GM23248 (cell line): Measurements from ENCODE around the gene ZMPSTE24. TPM values are rescaled to one million over a fixed set of nuclear protein-coding genes. Genes with fewer than 3 reads are reported as not detected.
A peak's percentile ranks its signal among the peaks of the same experiment; 100 is the strongest.
"Not testable (repeated sequence)": the region's sequence is repeated elsewhere in the genome, so short reads cannot be mapped to it uniquely, and the experiment has no call there.

ENCODE experiments used
- DNase-seq: peaks from one replicate; pipeline ENCODE4 v3.0.0-alpha.2; 2015
- H2AFZ ChIP-seq: fragments of 200-600 bp; sonication (generic); 2 replicates; pipeline ENCODE4 v1.6.1; 2016; ENCODE audit warnings: antibody characterized with exemption
- H3F3A ChIP-seq: fragments of 200-600 bp; sonication (generic); 2 replicates; pipeline ENCODE4 v1.6.1; 2016; ENCODE audit warnings: mild to moderate bottlenecking, antibody characterized with exemption, mixed run types; ENCODE audit not compliant: insufficient read depth
- H3K27ac ChIP-seq: fragments of 200-600 bp; sonication (generic); 2 replicates; pipeline ENCODE4 v1.5.1; 2016; ENCODE audit warnings: mild to moderate bottlenecking
- H3K27me3 ChIP-seq: fragments of 200-600 bp; sonication (generic); replicated peaks from 2 replicates; pipeline ENCODE4 v1.6.1; 2016; ENCODE audit warnings: mild to moderate bottlenecking; ENCODE audit not compliant: insufficient read depth
- H3K36me3 ChIP-seq: fragments of 200-600 bp; sonication (generic); 2 replicates; pipeline ENCODE4 v1.6.1; 2016; ENCODE audit warnings: low read depth, mild to moderate bottlenecking
- H3K4me1 ChIP-seq: fragments of 200-600 bp; sonication (generic); 2 replicates; pipeline ENCODE4 v1.6.1; 2016; ENCODE audit warnings: mild to moderate bottlenecking; ENCODE audit not compliant: insufficient read depth
- H3K4me2 ChIP-seq: fragments of 200-600 bp; sonication (generic); one replicate; pipeline ENCODE4 v1.6.1; 2016; ENCODE audit warnings: mild to moderate bottlenecking; ENCODE audit not compliant: unreplicated experiment
- H3K4me3 ChIP-seq: fragments of 200-600 bp; sonication (generic); 2 replicates; pipeline ENCODE4 v1.5.1; 2016; ENCODE audit warnings: mild to moderate bottlenecking
- H3K79me2 ChIP-seq: fragments of 200-600 bp; sonication (generic); 2 replicates; pipeline ENCODE4 v1.6.1; 2016; ENCODE audit warnings: mild to moderate bottlenecking; ENCODE audit not compliant: insufficient read depth
- H3K9ac ChIP-seq: fragments of 200-600 bp; sonication (generic); 2 replicates; pipeline ENCODE4 v1.6.1; 2016; ENCODE audit warnings: mild to moderate bottlenecking
- H3K9me2 ChIP-seq: fragments of 200-600 bp; sonication (generic); 2 replicates; pipeline ENCODE4 v1.6.1; 2016; ENCODE audit warnings: mixed run types, mild to moderate bottlenecking, moderate library complexity; ENCODE audit not compliant: insufficient read depth
- H3K9me3 ChIP-seq: fragments of 200-600 bp; sonication (generic); one replicate; pipeline ENCODE4 v1.6.1; 2017; ENCODE audit warnings: low read depth
- H4K20me1 ChIP-seq: fragments of 200-600 bp; sonication (generic); 2 replicates; pipeline ENCODE4 v1.6.0; 2016; ENCODE audit not compliant: insufficient read depth
- EZH2 ChIP-seq: fragments of 200-600 bp; sonication (generic); IDR thresholded peaks from 2 replicates; pipeline ENCODE4 v1.6.1; 2018; ENCODE audit warnings: antibody characterized with exemption, mild to moderate bottlenecking; ENCODE audit not compliant: insufficient read depth, poor library complexity, severe bottlenecking
- EZH2phosphoT487 ChIP-seq: fragments of 200-600 bp; sonication (generic); IDR thresholded peaks from 2 replicates; pipeline ENCODE4 v1.6.1; 2018; ENCODE audit warnings: antibody characterized with exemption, moderate library complexity, mild to moderate bottlenecking, low read depth; ENCODE audit not compliant: insufficient read depth
- WGBS, 2 experiments: methylation state at CpG; one replicate each; pipeline ENCODE4 v1.1.6; 2015 to 2017; ENCODE audit warnings: low lambda C conversion rate in 2 of 2, low coverage in 1 of 2; ENCODE audit errors: missing lambda C conversion rate in 2 of 2; 5-methylcytosine and 5-hydroxymethylcytosine counted together
- in situ Hi-C: fragments of 300-500 bp; cut with MboI; formaldehyde crosslinking; loops from 2 replicates; pipeline ENCODE4 v1.15.0; 2020
- polyA plus RNA-seq: library from polyadenylated mRNA; unstranded; fragments of >200 nt; fragmentation: Nextera tagmentation; extraction: Ambion mirVana; gene quantifications from 2 replicates; pipeline ENCODE4 v1.2.1, GENCODE V29; 2016
- total RNA-seq: library from RNA; depleted of rRNA; stranded (reverse); fragments of >200 nt; shearing (Covaris generic); gene quantifications from 2 replicates; pipeline ENCODE4 v1.2.3, GENCODE V29; 2014; rRNA removed

The ZMPSTE24 gene
- total RNA-seq (79.9 and 83.2 TPM in 2 replicates), polyA plus RNA-seq (61.7 and 63.2 TPM in 2 replicates)

DNA sequence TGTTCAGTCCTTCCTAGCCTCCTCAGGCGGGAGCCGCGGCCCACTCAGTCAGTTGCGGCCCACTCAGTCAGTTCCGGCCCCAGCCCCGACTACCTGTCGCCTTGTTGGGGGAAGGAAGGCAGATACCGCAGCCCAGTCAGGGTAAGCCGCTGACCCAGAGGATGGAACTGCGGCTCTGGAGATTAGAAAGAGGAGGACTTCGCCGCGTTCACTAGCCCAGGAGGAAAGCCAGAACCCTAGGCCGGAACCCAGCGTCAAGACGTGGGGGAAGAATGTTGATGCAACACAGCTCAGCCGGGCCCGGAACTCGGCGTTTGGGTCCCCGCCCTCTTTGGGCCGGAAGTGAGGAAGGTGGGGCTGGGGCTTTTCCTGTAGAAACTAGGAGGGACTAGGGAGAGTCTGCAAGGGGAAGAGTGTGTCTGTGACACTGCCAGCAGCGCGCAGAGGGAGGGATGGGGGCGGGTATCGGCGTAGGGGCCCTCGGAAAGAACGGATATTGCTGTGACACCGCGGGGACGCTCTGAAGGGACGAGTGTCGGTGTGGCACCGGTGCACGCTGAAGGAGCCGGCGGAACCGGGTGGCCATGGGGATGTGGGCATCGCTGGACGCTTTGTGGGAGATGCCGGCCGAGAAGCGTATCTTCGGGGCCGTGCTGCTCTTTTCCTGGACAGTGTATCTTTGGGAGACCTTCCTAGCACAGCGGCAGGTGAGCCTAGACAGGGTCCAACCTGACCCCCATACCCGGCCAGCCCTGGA lies at the start of gene ZMPSTE24:
Gene ZMPSTE24, plus strand, starts transcription at position 549 of the 757 bp plus-strand sequence. Its CDS starts 36 bp downstream, at position 585.
- peaks cover 77% of the 10 kb centered on the region for H3K79me2 ChIP-seq
- H3K27me3 ChIP-seq = no peaks in the 10 kb centered on the region
- 0 to 1% methylated on average over 32 to 48 of the region's 48 CpGs for WGBS, 2 experiments
- peaks cover 26% of the 10 kb centered on the region for H3K36me3 ChIP-seq
- H3K9me2 ChIP-seq = no peaks in the 10 kb centered on the region
- DNase-seq = peak; percentile 97
- no peaks in the 10 kb centered on the region for H4K20me1 ChIP-seq
- H3F3A ChIP-seq = peaks cover 11% of the 10 kb centered on the region
- H3K4me2 ChIP-seq = peak within 1 kb of the TSS; percentile 99
- H2AFZ ChIP-seq = peak within 1 kb of the TSS; percentile 97
- peak within 1 kb of the TSS; percentile 97 for H3K9ac ChIP-seq
- H3K4me3 ChIP-seq = peak within 1 kb of the TSS; percentile 91
- TF ChIP-seq EZH2 = no peak
- no peak for TF ChIP-seq EZH2phosphoT487
- in situ Hi-C loops = no loop called here
- peak within 1 kb of the TSS; percentile 94 for H3K27ac ChIP-seq
- H3K9me3 ChIP-seq = no peaks in the 10 kb centered on the region
- H3K4me1 ChIP-seq = peaks cover 10% of the 10 kb centered on the region

DNA sequence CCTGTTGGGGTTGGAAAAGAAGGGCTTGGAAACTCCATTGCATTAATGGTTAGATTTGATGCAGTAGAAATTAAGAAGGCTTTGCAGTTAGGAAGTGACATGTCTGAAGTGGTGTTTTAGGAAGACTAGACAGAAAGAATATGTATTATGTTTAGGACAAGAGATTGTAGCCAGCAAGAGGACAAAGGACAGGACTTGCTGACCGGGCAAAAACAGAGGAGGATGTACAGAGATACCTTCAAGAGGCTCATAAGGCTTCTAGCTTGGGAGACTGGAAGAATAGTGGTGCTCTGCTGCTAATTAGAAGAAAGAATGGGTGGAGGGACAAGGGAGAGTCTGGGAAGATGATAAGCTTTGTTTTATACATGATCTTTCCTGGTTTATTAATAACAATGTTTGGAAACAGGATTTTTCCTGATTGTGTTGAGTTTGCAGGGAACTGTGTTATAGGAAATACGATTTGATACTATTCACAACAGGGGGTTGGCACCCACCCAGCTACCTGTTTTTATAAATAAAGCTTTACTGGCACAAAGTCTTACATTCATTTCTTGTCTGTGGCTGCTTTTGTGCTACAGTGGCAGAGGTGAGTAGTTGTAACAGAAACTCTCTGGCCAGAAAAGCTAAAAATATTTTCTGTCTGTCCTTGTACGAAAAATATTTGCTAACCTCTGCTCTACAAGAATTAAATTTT lies 47.4 kb upstream of the ZMPSTE24 start:
- H3K27me3 ChIP-seq = no peaks in the 10 kb centered on the region
- H3K4me1 ChIP-seq = no peaks in the 10 kb centered on the region
- H3K4me3 ChIP-seq = no peak overlapping the region
- H3K9me3 ChIP-seq = no peaks in the 10 kb centered on the region
- peaks cover 96% of the 10 kb centered on the region for H3K79me2 ChIP-seq
- 98 to 100% methylated on average over 3 of the region's 3 CpGs for WGBS, 2 experiments
- no peak overlapping the region for H3K27ac ChIP-seq
- TF ChIP-seq EZH2phosphoT487 = no peak
- TF ChIP-seq EZH2 = no peak
- H3K36me3 ChIP-seq = peaks cover 23% of the 10 kb centered on the region
- H3K9me2 ChIP-seq = no peaks in the 10 kb centered on the region
- H3K9ac ChIP-seq = no peak overlapping the region
- no peak overlapping the region for H2AFZ ChIP-seq
- peaks cover 8% of the 10 kb centered on the region; the same call in 1 of the 2 replicates for H4K20me1 ChIP-seq
- no peak overlapping the region for H3K4me2 ChIP-seq
- no peaks in the 10 kb centered on the region for H3F3A ChIP-seq
- DNase-seq = no peak
- in situ Hi-C loops = no loop called here

DNA sequence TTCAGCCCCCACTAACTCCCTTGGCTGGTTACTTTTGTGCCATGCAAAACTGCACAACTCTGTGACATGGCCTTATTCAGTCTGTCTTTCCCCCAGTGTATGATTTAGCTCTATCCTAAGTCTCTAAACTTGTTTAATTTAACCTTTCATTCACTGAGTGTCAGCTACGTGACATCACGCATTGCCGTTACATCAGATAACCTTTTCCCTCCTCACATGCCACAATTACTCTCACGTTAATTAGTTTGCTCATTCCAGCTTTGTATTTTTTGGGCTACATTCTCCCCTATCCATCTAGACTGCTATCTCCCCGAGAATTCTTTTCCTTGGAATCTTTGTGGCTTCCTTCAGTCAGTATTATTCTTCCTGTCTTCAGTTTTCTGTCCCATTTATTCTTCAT lies 39.7 kb upstream of the ZMPSTE24 start:
- Histone ChIP-seq H3K9me2 (no peaks in the 10 kb centered on the region), H3F3A (no peaks in the 10 kb centered on the region), H3K79me2 (peaks cover 90% of the 10 kb centered on the region), H2AFZ (no peak overlapping the region), H3K4me1 (no peaks in the 10 kb centered on the region), H4K20me1 (no peaks in the 10 kb centered on the region), H3K9me3 (no peaks in the 10 kb centered on the region), H3K9ac (no peak overlapping the region), H3K4me3 (no peak overlapping the region), H3K36me3 (peaks cover 7% of the 10 kb centered on the region), H3K27ac (no peak overlapping the region), H3K4me2 (no peak overlapping the region), H3K27me3 (no peaks in the 10 kb centered on the region)
- no peak for DNase-seq
- 96 to 98% methylated on average over 5 of the region's 5 CpGs for WGBS, 2 experiments
- TF ChIP-seq EZH2phosphoT487 (no peak), EZH2 (no peak)
- in situ Hi-C loops = no loop called here

DNA sequence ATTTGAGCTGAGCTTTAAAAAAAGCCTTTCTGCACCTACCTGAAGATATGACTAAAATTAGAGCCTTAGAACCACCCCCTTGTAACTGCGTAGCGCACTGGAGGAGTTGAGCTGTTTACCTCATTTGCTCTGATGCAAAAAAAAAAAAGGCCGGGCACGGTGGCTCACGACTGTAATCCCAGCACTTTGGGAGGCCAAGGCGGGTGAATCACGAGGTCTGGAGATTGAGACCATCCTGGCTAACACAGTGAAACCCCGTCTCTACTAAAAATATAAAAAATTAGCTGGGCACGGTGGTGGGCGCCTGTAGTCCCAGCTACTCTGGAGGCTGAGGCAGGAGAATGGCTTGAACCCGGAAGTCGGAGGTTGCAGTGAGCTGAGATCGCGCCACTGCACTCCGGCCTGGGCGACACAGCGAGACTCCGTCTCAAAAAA lies 36.5 kb upstream of the ZMPSTE24 start:
- peaks cover 78% of the 10 kb centered on the region for H3K79me2 ChIP-seq
- H3K27ac ChIP-seq, H3K4me1 ChIP-seq, H4K20me1 ChIP-seq, H3F3A ChIP-seq, H3K9ac ChIP-seq, H3K9me2 ChIP-seq, H3K9me3 ChIP-seq, H3K4me2 ChIP-seq, in situ Hi-C loops, H2AFZ ChIP-seq, H3K27me3 ChIP-seq, DNase-seq, H3K4me3 ChIP-seq: not testable (repeated sequence)
- 97 to 98% methylated on average over 18 of the region's 18 CpGs for WGBS, 2 experiments
- peaks cover 13% of the 10 kb centered on the region; the same call in 1 of the 2 replicates for H3K36me3 ChIP-seq
